ENCODE results near the gene PDPK1. TPM values are rescaled to one million over a fixed set of nuclear protein-coding genes. Genes with fewer than 3 reads are reported as not detected.

PDPK1 gene
- total and polyA plus RNA-seq, 3 experiments from 2014 or later, result 46.2 to 58.5 (median 56.8) TPM

DNA sequence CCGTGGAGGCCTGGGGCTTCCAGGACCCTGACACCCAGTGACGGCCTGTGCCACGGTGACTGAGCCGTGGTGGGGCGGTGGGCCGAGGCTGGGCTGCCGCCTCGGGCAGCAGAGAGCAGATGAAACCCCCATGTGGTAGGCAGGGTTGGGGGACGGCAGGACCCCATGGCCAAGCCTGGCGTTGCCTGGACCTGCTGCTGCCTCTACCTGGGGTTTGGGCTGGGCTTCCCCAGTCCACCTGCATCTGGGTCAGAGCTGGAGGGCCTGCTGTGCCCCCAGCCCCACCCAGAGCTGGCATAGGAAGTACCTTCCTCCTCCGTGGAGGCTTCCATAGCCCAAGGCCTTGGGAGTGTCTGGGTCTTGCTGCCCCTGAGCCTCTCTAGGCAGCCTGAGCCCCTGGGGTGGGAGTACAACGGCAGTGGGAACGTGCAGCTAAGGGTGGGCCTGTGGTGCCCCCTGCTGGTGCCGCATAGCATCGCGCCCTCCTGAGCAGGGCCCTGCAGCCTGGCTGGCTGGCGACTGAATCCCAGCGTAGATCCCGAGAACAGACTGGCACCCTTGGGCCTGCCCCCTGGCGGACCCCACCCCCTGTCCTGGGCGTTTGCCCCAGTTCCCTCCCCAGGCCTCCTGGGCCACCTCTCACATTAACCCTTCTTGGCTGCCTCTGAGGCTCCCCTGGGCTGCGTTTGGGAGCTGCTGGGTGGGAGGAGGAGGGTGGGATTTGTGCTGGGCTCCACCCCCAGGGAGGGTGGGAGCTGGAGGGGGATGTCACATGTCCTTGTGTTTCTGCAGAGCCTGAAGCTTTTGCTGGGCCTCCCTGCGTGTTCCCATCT is 36.7 kb upstream of the PDPK1 start:
- Histone ChIP-seq H3K27ac (ENCODE audit: low read depth, low read length) (no peak overlapping the region), H3K4me3 (ENCODE audit: low read length) (no peak overlapping the region), H3K27me3 (ENCODE audit: insufficient read depth, low read length, poor library complexity, severe bottlenecking) (no peaks in the 10 kb centered on the region), H3K4me1 (ENCODE audit: insufficient read depth, low read length) (peaks cover 8% of the 10 kb centered on the region), H3K36me3 (ENCODE audit: insufficient read depth, low read length) (no peaks in the 10 kb centered on the region), H3K9me3 (ENCODE audit: low read length) (no peaks in the 10 kb centered on the region)
- Mint-ChIP-seq H3K4me1 (no peaks in the 10 kb centered on the region), H3K27me3 (no peaks in the 10 kb centered on the region), H3K9me3 (no peaks in the 10 kb centered on the region), H3K36me3 (peaks cover 0 to 17% (median 0%) of the 10 kb centered on the region in 3 donors), H3K4me3 (no peak overlapping the region), H3K27ac (peak overlapping the region in 1 of 8 donors; percentile 72)
- ChIA-PET CTCF (interaction anchor here (0.6 to 2.8 kb wide), 19 partner anchors 9 to 360 kb away, joined by 3 to 28 read pairs (median 3); partner anchors contain the start of genes ABCA3, CCNF, CEMP1 and TEDC2), POLR2A (interaction anchor here (0.6 to 1.3 kb wide), 2 partner anchors 101 to 307 kb away, joined by 3 read pairs; no protein-coding TSS in a partner anchor)
- peak; percentile 70 to 85 (median 72) for DNase-seq

DNA sequence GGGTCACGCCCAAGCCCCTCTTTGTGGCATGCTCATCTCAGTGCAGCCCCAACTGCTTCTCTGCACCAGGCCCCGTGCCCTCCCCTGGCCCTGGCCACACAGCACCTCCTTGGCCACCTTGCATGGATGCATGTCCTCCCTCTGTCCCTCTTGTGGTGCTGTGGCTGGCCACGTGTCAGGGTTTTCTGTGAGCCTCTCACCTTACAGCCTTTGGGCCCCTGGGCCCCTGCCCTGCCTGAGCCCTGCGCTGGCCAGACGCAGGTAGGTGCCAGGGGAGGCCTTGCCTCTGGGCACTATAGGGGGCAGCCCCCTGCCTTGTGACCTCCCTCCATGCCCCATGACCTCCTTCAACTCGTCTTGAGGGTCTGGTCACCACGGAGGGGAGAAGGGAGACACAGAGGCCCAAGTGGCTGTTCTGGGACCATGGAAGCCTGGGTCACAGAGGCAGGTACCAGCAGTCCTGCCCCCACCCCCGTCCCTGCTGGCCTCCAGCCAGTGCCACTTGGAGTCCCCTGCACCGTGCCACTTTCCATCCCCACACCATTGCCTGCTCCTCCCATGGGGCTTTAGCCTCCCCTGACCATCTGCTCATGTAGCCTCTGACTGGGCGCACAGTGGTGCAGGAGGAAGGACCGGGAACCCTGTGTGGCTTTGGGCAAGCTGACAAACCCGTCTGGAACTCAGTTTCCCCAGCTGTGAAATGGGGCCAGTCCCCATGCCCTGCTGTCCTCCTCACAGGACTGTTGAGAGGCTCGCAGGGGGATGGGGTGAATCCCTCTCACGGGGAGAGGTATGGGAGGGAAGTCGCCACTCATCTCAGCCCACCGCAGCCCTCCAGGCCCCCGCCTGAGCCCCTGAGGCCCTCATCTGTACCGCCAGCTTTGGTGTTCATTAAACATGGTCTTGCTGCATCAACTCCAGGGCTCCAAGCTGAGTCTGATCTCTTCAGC is 35.6 kb upstream of the PDPK1 start:
- ChIA-PET POLR2A (interaction anchor here (1.3 kb wide), 1 partner anchor 308 kb away, joined by 3 read pairs; no protein-coding TSS in a partner anchor), CTCF (interaction anchor here (0.8 to 2.8 kb wide), 11 partner anchors 9 to 315 kb away, joined by 3 to 28 read pairs (median 3); partner anchors contain the start of genes ABCA3, CEMP1 and TEDC2)
- Mint-ChIP-seq H3K27me3 (no peaks in the 10 kb centered on the region), H3K27ac (no peak overlapping the region), H3K4me1 (no peaks in the 10 kb centered on the region), H3K9me3 (no peaks in the 10 kb centered on the region), H3K4me3 (no peak overlapping the region), H3K36me3 (peaks cover 0 to 10% (median 0%) of the 10 kb centered on the region in 3 donors)
- H3K36me3 ChIP-seq (ENCODE audit: insufficient read depth, low read length), result no peaks in the 10 kb centered on the region
- DNase-seq, result no peak
- peaks cover 8% of the 10 kb centered on the region for H3K4me1 ChIP-seq (ENCODE audit: insufficient read depth, low read length)
- no peaks in the 10 kb centered on the region for H3K9me3 ChIP-seq (ENCODE audit: low read length)
- no peak overlapping the region for H3K27ac ChIP-seq (ENCODE audit: low read depth, low read length)
- H3K27me3 ChIP-seq (ENCODE audit: insufficient read depth, low read length, poor library complexity, severe bottlenecking), result no peaks in the 10 kb centered on the region
- no peak overlapping the region for H3K4me3 ChIP-seq (ENCODE audit: low read length)

- H3K4me3 ChIP-seq (ENCODE audit: low read length), result no peak overlapping the region
- DNase-seq, result no peak
- Mint-ChIP-seq H3K4me1 (no peaks in the 10 kb centered on the region), H3K27me3 (no peaks in the 10 kb centered on the region), H3K36me3 (no peaks in the 10 kb centered on the region), H3K27ac (peak overlapping the region in 1 of 8 donors; percentile 41), H3K4me3 (no peak overlapping the region), H3K9me3 (no peaks in the 10 kb centered on the region)
- CTCF ChIA-PET, result no interaction called here
- POLR2A ChIA-PET, result no interaction called here
- H3K27ac ChIP-seq (ENCODE audit: low read depth, low read length), result no peak overlapping the region
- no peaks in the 10 kb centered on the region for H3K36me3 ChIP-seq (ENCODE audit: insufficient read depth, low read length)
- H3K27me3 ChIP-seq (ENCODE audit: insufficient read depth, low read length, poor library complexity, severe bottlenecking), result no peaks in the 10 kb centered on the region
- no peaks in the 10 kb centered on the region for H3K9me3 ChIP-seq (ENCODE audit: low read length)
- peaks cover 8% of the 10 kb centered on the region for H3K4me1 ChIP-seq (ENCODE audit: insufficient read depth, low read length)
These were observed 32.1 kb upstream of the PDPK1 start for GRCh38 chr16:2505695-2506094.

- Mint-ChIP-seq H3K4me3 (no peak overlapping the region), H3K27me3 (no peaks in the 10 kb centered on the region), H3K27ac (no peak overlapping the region), H3K9me3 (no peaks in the 10 kb centered on the region), H3K4me1 (peaks cover 2 to 3% (median 2%) of the 10 kb centered on the region in 3 donors), H3K36me3 (no peaks in the 10 kb centered on the region)
- no peaks in the 10 kb centered on the region for H3K27me3 ChIP-seq (ENCODE audit: insufficient read depth, low read length, poor library complexity, severe bottlenecking)
- H3K4me3 ChIP-seq (ENCODE audit: low read length), result no peak overlapping the region
- DNase-seq, result no peak
- ChIA-PET CTCF (no interaction called here), POLR2A (no interaction called here)
- H3K27ac ChIP-seq (ENCODE audit: low read depth, low read length), result no peak overlapping the region
- no peaks in the 10 kb centered on the region for H3K9me3 ChIP-seq (ENCODE audit: low read length)
- H3K36me3 ChIP-seq (ENCODE audit: insufficient read depth, low read length), result no peaks in the 10 kb centered on the region
- H3K4me1 ChIP-seq (ENCODE audit: insufficient read depth, low read length), result no peaks in the 10 kb centered on the region
These were observed 30.7 kb upstream of the PDPK1 start for GRCh38 chr16:2507052-2507659.

DNA sequence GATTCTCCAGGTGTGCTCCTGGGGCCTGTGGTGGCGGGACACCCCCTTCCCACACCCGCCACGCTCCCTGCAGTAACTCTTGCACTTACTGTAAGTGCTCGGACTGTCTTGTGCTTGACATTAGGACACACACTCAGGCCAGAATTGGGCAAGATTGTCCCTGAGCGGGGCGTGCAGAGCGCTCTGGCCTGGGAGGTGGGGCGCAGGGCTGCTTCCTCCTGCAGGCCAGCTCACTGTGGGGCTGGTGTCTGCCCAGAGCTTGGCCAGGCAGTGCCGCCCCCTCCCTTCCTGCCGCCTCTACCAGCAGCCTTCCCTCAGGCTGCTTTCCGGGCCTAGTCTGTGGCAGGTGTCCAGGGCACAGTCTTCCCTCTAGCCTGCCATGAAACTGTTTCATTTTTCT is 30.2 kb upstream of the PDPK1 start:
- CTCF ChIA-PET, result no interaction called here
- H3K4me3 ChIP-seq (ENCODE audit: low read length), result no peak overlapping the region

DNA sequence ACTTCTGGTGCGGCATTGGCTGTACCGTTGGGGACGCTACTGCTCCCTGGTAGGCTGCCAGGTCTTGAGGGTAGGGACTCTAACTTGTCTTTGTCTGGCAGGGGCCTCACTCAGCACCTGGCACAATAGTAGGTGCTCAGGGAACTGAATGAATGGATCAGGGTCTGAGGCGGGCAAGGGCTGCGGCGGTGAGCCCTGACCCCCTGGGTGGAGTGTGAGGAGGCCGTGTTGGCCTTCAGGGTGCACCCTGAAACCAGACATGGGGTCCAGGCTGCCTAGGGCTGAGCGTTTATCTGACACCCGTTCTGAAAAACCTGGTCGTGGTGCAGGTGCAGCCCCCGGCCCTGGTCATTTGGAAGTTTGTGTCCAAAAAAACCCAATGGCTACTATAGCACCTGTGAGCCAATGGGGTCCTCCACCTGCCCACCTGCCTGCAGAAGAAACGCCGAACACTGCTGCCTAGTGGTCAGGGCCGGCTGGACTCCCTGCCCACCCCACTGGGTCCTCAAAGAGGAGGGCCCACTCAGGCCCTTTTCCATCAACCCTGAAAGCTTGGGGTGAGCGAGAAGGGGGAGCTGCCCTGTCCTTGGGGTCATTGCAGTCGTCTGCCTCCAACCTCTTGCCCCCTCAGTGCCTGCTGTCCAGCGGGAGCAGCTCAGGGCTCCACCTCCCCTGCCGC is 29.0 kb upstream of the PDPK1 start:
- Histone ChIP-seq H3K27me3 (ENCODE audit: insufficient read depth, low read length, poor library complexity, severe bottlenecking) (no peaks in the 10 kb centered on the region), H3K4me1 (ENCODE audit: insufficient read depth, low read length) (peaks cover 10% of the 10 kb centered on the region), H3K4me3 (ENCODE audit: low read length) (no peak overlapping the region), H3K9me3 (ENCODE audit: low read length) (no peaks in the 10 kb centered on the region), H3K27ac (ENCODE audit: low read depth, low read length) (no peak overlapping the region), H3K36me3 (ENCODE audit: insufficient read depth, low read length) (no peaks in the 10 kb centered on the region)
- no peak for DNase-seq
- peaks cover 14 to 15% (median 14%) of the 10 kb centered on the region in 3 donors for H3K4me1 Mint-ChIP-seq
- ChIA-PET POLR2A (no interaction called here), CTCF (no interaction called here)
- H3K9me3 Mint-ChIP-seq, result no peaks in the 10 kb centered on the region
- H3K4me3 Mint-ChIP-seq, result no peak overlapping the region
- H3K27ac Mint-ChIP-seq, result no peak overlapping the region
- peaks cover 0 to under 1% of the 10 kb centered on the region in 2 donors for H3K27me3 Mint-ChIP-seq
- peaks cover 0 to 1% (median 0%) of the 10 kb centered on the region in 3 donors for H3K36me3 Mint-ChIP-seq

More for the DNA sequence above, 30.2 kb upstream of the PDPK1 start:
- Histone ChIP-seq H3K36me3 (ENCODE audit: insufficient read depth, low read length) (no peaks in the 10 kb centered on the region), H3K4me1 (ENCODE audit: insufficient read depth, low read length) (peaks cover 2% of the 10 kb centered on the region), H3K27me3 (ENCODE audit: insufficient read depth, low read length, poor library complexity, severe bottlenecking) (no peaks in the 10 kb centered on the region), H3K27ac (ENCODE audit: low read depth, low read length) (no peak overlapping the region), H3K9me3 (ENCODE audit: low read length) (no peaks in the 10 kb centered on the region)
- H3K27me3 Mint-ChIP-seq, result no peaks in the 10 kb centered on the region
- H3K27ac Mint-ChIP-seq, result no peak overlapping the region
- H3K9me3 Mint-ChIP-seq, result no peaks in the 10 kb centered on the region
- no peaks in the 10 kb centered on the region for H3K36me3 Mint-ChIP-seq
- H3K4me1 Mint-ChIP-seq, result peaks cover 6 to 8% (median 7%) of the 10 kb centered on the region in 3 donors
- DNase-seq, result no peak
- H3K4me3 Mint-ChIP-seq, result no peak overlapping the region
- POLR2A ChIA-PET, result no interaction called here

GRCh38 chr16:2511128-2511800 is 26.6 kb upstream of the PDPK1 start:
- no peaks in the 10 kb centered on the region for H3K9me3 ChIP-seq (ENCODE audit: low read length)
- H3K4me1 ChIP-seq (ENCODE audit: insufficient read depth, low read length), result peaks cover 27% of the 10 kb centered on the region
- Mint-ChIP-seq H3K4me1 (peaks cover 27 to 33% (median 31%) of the 10 kb centered on the region in 3 donors), H3K27ac (peak overlapping the region in 3 of 8 donors; percentile 27 to 99 (median 58)), H3K9me3 (no peaks in the 10 kb centered on the region), H3K4me3 (no peak overlapping the region), H3K36me3 (peaks cover 0 to 15% (median 0%) of the 10 kb centered on the region in 3 donors), H3K27me3 (peaks cover 0 to 4% of the 10 kb centered on the region in 2 donors)
- no peaks in the 10 kb centered on the region for H3K36me3 ChIP-seq (ENCODE audit: insufficient read depth, low read length)
- POLR2A ChIA-PET, result no interaction called here
- H3K4me3 ChIP-seq (ENCODE audit: low read length), result no peak overlapping the region
- peak overlapping the region; percentile 33 for H3K27ac ChIP-seq (ENCODE audit: low read depth, low read length)
- no peaks in the 10 kb centered on the region for H3K27me3 ChIP-seq (ENCODE audit: insufficient read depth, low read length, poor library complexity, severe bottlenecking)
- CTCF ChIA-PET, result interaction anchor here (1.3 kb wide), 1 partner anchor 8 kb away, joined by 3 read pairs; no protein-coding TSS in a partner anchor
- DNase-seq, result no peak
